CD4-positive, alpha-beta T cell treated with Interleukin-2 at 100 ng/mL for 4 hours (primary cell): ENCODE measurements around the gene C2orf76.

Experiments used
- DNase-seq: peaks from one replicate; pipeline ENCODE4 v3.0.0-alpha.2; 2020; ENCODE audit warnings: low spot score

The C2orf76 gene

DNA sequence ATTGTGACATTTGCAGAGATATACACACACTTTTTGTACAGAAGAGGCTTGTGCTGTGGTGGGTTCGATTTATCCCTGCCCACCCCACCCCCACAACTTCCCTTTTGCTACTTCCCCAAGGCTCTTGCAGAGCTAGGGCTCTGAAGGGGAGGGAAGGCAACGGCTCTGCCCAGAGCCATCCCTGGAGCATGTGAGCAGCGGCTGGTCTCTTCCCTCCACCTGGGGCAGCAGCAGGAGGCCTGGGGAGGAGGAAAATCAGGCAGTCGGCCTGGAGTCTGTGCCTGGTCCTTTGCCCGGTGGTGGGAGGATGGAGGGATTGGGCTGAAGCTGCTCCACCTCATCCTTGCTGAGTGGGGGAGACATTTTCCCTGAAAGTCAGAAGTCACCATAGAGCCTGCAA, 103.0 kb downstream of the C2orf76 start:
- no peak for DNase-seq

GRCh38 chr2:119263025-119263424, 103.6 kb downstream of the C2orf76 start:
- no peak for DNase-seq

DNA sequence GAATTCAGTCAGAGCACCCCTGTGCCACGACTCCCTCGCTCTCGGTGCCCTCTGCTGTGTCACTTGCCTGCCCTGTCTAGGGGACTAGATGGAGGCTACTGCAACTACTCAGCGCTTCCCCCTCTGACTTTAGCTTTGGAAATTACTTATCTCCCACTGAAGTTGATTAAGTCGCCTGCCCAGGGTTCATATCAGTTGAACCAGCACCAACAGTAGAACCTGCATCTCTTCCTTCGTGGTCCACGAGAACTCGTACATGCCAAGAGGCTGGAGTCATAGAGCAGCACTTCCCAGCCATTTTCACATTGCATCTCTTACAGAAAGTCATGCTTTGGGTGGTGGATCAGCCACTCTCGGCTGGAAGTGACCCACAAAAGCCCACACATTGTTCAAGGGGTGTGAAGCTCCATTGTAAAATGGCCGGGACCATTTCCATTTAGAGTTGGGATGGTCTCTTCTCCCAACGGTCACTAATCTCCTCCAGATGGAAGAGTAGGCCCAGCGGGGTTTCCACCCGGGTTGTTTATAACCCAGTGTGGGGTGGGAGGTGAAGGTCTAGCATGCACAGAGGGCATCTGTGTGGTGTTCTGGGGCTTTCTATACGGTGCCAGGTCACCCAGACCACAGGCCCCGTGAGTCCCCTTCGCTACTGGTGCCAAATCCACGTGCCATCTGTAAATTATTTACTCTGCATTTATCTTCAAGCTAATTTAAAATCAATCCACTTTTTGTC, 105.0 kb downstream of the C2orf76 start:
- DNase-seq, result no peak

- no peak for DNase-seq
These were observed 105.8 kb downstream of the C2orf76 start for GRCh38 chr2:119260646-119261492.

- DNase-seq, result no peak
These were observed 107.3 kb downstream of the C2orf76 start for GRCh38 chr2:119259296-119259860.

GRCh38 chr2:119257198-119257597, 109.4 kb downstream of the C2orf76 start:
- no peak for DNase-seq

- DNase-seq, result no peak
These were observed 110.1 kb downstream of the C2orf76 start for GRCh38 chr2:119256582-119256921.

DNA sequence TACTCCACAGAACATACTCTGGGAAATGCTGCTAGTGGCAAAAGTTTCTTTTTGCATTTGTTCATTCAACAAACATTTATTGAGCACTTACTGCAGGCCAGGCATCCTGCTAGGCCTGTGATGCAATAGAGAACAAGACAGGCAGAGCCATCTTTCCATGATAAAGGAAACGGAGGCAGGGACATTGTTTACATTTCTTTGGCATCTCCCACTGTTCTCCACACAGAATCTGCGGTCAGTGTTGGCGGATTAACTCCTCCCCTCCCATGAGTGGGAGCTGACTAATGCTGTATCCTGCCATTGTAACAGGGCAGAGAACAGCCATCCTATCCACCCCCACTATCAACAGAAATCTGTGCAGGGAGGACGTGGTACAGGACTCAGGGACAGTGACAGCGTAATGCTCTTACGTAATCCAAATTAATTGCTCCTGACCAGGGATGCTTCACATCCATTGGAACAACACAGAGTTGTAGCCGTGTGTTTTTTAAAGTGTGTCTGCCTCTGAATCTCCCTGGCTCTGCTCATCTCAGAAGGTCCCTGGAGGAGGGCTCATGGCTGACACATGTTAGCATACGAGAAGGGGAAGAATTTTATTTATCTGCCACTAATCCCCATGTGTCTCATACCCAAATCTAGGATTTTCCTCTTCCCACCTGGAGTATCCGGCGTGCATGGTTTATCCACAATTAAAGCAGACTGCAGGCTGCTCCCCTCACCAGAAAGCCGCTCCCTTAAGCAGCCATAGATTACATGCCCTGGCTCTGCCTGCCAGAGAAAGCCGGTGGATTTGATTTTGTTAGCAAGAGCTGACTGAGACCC, 110.7 kb downstream of the C2orf76 start:
- DNase-seq, result no peak

GRCh38 chr2:119254601-119255080, 112.0 kb downstream of the C2orf76 start:
- DNase-seq, result no peak

GRCh38 chr2:119253760-119254600, 112.7 kb downstream of the C2orf76 start:
- no peak for DNase-seq

- no peak for DNase-seq
These were observed 113.4 kb downstream of the C2orf76 start for GRCh38 chr2:119253114-119253702.
